NB4 (cell line): Measurements from ENCODE around the gene AXL.

Source experiments
- CTCF ChIP-seq: IDR thresholded peaks from one replicate; pipeline ENCODE4 v1.5.1; 2012; ENCODE audit warnings: low read depth, low read length
- MAX ChIP-seq: IDR thresholded peaks from 2 replicates; pipeline ENCODE4 v1.6.1; 2011; ENCODE audit warnings: low read depth, low read length
- MYC ChIP-seq: IDR thresholded peaks from 2 replicates; pipeline ENCODE4 v1.6.1; 2011; ENCODE audit warnings: low read depth, low read length
- POLR2A ChIP-seq: IDR thresholded peaks from 2 replicates; pipeline ENCODE4 v1.6.1; 2011; ENCODE audit warnings: mild to moderate bottlenecking; ENCODE audit not compliant: insufficient read length; ENCODE audit errors: extremely low read depth

- no peak for TF ChIP-seq CTCF
- TF ChIP-seq MYC = no peak
- no peak for TF ChIP-seq MAX
- no peak for TF ChIP-seq POLR2A
Measured at GRCh38 chr19:41192574-41193429, 26.2 kb upstream of the AXL start, which contains the start of gene CYP2S1.
